Measurements from ENCODE around the gene MUC2. TPM values are rescaled to one million over a fixed set of nuclear protein-coding genes. Genes with fewer than 3 reads are reported as not detected.

MUC2 gene
- total and polyA plus RNA-seq, 2 of the 13 experiments (the other 11 are each of a cell fraction or from before 2014, with no cell fraction given): not detected

DNA sequence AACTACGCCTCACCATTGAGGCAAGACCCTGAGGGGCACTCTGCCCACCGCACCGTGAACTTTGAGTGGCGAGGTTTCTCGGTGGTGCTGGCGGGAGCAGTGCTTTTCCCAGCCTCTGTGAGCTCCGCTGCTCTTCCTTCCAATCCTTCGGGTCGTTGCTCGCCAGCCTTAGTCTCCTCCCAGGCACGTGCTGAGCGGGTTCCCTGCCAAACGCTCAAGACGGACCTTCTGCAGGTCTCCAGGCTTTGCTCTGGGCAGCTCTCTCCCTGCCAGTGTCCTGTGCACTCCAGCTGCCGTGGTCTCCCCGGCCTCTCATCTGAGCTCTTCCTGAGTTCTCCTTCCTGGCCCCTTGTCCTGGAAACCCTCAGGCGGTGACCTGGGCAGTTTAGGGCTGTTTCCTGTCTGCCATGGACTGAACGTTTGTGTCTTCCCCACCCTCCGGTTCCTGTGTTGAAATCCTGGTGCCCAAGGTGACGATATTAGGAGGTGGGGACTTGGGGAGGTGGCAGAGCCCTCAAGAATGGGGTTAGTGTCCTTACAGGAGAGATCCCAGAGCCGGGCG, 27.0 kb upstream of the MUC2 start:
- Histone ChIP-seq H3K36me3 (replicated peaks in 1 of 2; ENCODE audit: control insufficient read depth in 1 of 2, insufficient read depth in 2 of 2, low read length in 2 of 2) (no peaks in the 10 kb centered on the region), H3K4me2 (ENCODE audit: low read depth, low read length) (no peak overlapping the region), H3K9me3 (ENCODE audit: low read length) (no peaks in the 10 kb centered on the region), H3K27ac (ENCODE audit: extremely low read length, insufficient read depth, low read length) (no peak overlapping the region), H2AFZ (ENCODE audit: low read length) (no peak overlapping the region), H3K4me1 (ENCODE audit: insufficient read depth, low read length) (no peaks in the 10 kb centered on the region), H3K27me3 (ENCODE audit: control insufficient read depth in 1 of 2, insufficient read depth in 2 of 2, low read length in 2 of 2) (peaks cover 13 to 82% of the 10 kb centered on the region in 2 experiments), H3K79me2 (ENCODE audit: insufficient read depth, low read length) (no peaks in the 10 kb centered on the region), H4K20me1 (ENCODE audit: insufficient read depth, low read length) (no peaks in the 10 kb centered on the region), H3K4me3 (replicated peaks in 1 of 3; ENCODE audit: insufficient read depth in 1 of 3, low read depth in 2 of 3, low read length in 3 of 3) (no peak overlapping the region), H3K9ac (ENCODE audit: insufficient read depth, low read depth, low read length) (no peak overlapping the region)
- intact Hi-C loops (cut with micrococcal nuclease; ENCODE audit: unreplicated experiment) (no loop called here), in situ Hi-C loops (cut with HindIII; ENCODE audit: extremely low pct_ligation_motif_present, low pct_unique_long_range_greater_than_20kb) (no loop called here)
- ChIA-PET CTCF (ENCODE audit: low intra/inter-chr PET ratio, low total read pairs) (no interaction called here), POLR2A (interaction anchor here (1.3 kb wide), 1 partner anchor 95 kb away, joined by 3 read pairs; no protein-coding TSS in a partner anchor)
- BruUV-seq (replicated peaks): no TSS peak
- TF ChIP-seq, protein P1, sequence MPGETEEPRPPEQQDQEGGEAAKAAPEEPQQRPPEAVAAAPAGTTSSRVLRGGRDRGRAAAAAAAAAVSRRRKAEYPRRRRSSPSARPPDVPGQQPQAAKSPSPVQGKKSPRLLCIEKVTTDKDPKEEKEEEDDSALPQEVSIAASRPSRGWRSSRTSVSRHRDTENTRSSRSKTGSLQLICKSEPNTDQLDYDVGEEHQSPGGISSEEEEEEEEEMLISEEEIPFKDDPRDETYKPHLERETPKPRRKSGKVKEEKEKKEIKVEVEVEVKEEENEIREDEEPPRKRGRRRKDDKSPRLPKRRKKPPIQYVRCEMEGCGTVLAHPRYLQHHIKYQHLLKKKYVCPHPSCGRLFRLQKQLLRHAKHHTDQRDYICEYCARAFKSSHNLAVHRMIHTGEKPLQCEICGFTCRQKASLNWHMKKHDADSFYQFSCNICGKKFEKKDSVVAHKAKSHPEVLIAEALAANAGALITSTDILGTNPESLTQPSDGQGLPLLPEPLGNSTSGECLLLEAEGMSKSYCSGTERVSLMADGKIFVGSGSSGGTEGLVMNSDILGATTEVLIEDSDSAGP (CRISPR knock-in tag; IDR thresholded peaks at IDR 0.05; ENCODE audit: borderline replicate concordance): no peak
- TF ChIP-seq CBX2 (IDR thresholded peaks at IDR 0.05; ENCODE audit: low read depth, low read length) (no peak), CBX2 (CRISPR knock-in tag; IDR thresholded peaks at IDR 0.05; ENCODE audit: low read depth) (no peak), HOXA7 (CRISPR knock-in tag; IDR thresholded peaks at IDR 0.05) (no peak), TCF12 (IDR thresholded peaks at IDR 0.05) (no peak), TCF12 (CRISPR knock-in tag; IDR thresholded peaks at IDR 0.05) (no peak), ZMYM3 (CRISPR knock-in tag; IDR thresholded peaks at IDR 0.05) (no peak), MATR3 (CRISPR knock-in tag; IDR thresholded peaks at IDR 0.05) (no peak), RCOR2 (CRISPR knock-in tag; IDR thresholded peaks at IDR 0.05) (no peak), RNF2 (conservative IDR thresholded peaks at IDR 0.05; ENCODE audit: low read depth) (no peak), ZNF17 (CRISPR knock-in tag; IDR thresholded peaks at IDR 0.05) (no peak)
- DNase-seq (ENCODE audit: low spot score): no peak
- no peak for ATAC-seq
- FAIRE-seq: no peak
- WGBS (ENCODE audit: low lambda C conversion rate): 35% methylated on average over 22 of the region's 22 CpGs

Data from HepG2 (cell line).